ENCODE results near the gene TIMP2. TPM values are rescaled to one million over a fixed set of nuclear protein-coding genes. Genes with fewer than 3 reads are reported as not detected.

TIMP2 gene
- total and polyA plus RNA-seq, 2 of the 13 experiments (the other 11 are each of a cell fraction or from before 2014, with no cell fraction given): 3.8 to 8.5 TPM

DNA sequence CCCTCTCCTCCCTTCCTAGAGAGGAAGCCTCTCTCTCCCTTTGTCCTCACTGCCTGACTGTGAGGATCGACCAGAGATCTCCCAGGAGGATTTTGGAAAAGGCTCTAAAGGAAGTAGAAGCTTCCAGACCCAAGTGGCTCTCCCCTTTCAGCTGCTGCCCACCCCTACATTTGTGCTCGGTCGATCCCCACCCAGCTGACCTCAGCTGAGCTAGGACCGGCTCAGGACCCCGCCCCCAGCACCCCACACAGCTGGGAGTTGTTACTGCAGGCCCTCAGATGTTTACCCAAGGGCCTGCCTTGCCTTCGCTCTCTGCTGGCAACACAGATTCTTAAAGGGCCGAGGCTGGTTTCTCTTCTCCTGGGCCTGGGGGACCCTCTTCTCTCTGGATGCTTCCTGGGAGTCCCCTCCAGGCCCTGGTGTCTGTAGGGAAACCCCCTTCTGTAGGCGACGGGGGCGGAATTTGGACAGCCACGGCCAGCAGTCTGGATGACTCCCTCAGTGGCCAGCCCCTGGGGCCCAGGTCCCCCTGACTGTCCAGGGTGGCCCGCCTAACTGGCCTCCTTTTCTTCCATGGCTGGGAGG, 26.9 kb upstream of the TIMP2 start (continued):
- peak; percentile 93 for TF ChIP-seq ZFP91 (CRISPR knock-in tag; IDR thresholded peaks at IDR 0.05; ENCODE audit: borderline replicate concordance)
- TF ChIP-seq ZNF670 (CRISPR knock-in tag; IDR thresholded peaks at IDR 0.05; ENCODE audit: borderline replicate concordance): peak; percentile 45; the same call in 1 of the 2 replicates
- TF ChIP-seq HOXA3 (CRISPR knock-in tag; IDR thresholded peaks at IDR 0.05): peak; percentile 41; the same call in 1 of the 2 replicates
- peak; percentile 50; the same call in 1 of the 2 replicates for TF ChIP-seq ZNF441 (CRISPR knock-in tag; IDR thresholded peaks at IDR 0.05; ENCODE audit: borderline replicate concordance)
- no peak for TF ChIP-seq RARA (CRISPR knock-in tag; IDR thresholded peaks at IDR 0.05)
- TF ChIP-seq, protein P1, sequence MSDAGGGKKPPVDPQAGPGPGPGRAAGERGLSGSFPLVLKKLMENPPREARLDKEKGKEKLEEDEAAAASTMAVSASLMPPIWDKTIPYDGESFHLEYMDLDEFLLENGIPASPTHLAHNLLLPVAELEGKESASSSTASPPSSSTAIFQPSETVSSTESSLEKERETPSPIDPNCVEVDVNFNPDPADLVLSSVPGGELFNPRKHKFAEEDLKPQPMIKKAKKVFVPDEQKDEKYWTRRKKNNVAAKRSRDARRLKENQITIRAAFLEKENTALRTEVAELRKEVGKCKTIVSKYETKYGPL (CRISPR knock-in tag; IDR thresholded peaks at IDR 0.05): no peak
- TF ChIP-seq, protein P2, sequence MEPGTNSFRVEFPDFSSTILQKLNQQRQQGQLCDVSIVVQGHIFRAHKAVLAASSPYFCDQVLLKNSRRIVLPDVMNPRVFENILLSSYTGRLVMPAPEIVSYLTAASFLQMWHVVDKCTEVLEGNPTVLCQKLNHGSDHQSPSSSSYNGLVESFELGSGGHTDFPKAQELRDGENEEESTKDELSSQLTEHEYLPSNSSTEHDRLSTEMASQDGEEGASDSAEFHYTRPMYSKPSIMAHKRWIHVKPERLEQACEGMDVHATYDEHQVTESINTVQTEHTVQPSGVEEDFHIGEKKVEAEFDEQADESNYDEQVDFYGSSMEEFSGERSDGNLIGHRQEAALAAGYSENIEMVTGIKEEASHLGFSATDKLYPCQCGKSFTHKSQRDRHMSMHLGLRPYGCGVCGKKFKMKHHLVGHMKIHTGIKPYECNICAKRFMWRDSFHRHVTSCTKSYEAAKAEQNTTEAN (CRISPR knock-in tag; conservative IDR thresholded peaks at IDR 0.05): no peak
- peak; percentile 50; the same call in 1 of the 2 replicates for TF ChIP-seq ZNF136 (CRISPR knock-in tag; IDR thresholded peaks at IDR 0.05; ENCODE audit: low read depth)
- 0 out of 2 replicates have a peak, but pooled peaks have one; percentile 37 for TF ChIP-seq AHDC1 (CRISPR knock-in tag; IDR thresholded peaks at IDR 0.05; ENCODE audit: borderline replicate concordance)
- TF ChIP-seq, protein P3, sequence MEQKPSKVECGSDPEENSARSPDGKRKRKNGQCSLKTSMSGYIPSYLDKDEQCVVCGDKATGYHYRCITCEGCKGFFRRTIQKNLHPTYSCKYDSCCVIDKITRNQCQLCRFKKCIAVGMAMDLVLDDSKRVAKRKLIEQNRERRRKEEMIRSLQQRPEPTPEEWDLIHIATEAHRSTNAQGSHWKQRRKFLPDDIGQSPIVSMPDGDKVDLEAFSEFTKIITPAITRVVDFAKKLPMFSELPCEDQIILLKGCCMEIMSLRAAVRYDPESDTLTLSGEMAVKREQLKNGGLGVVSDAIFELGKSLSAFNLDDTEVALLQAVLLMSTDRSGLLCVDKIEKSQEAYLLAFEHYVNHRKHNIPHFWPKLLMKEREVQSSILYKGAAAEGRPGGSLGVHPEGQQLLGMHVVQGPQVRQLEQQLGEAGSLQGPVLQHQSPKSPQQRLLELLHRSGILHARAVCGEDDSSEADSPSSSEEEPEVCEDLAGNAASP (CRISPR knock-in tag; IDR thresholded peaks at IDR 0.05; ENCODE audit: borderline replicate concordance): 0 out of 2 replicates have a peak, but pooled peaks have one; percentile 14
- peak; percentile 39; the same call in 1 of the 2 replicates for TF ChIP-seq HDAC1 (CRISPR knock-in tag; IDR thresholded peaks at IDR 0.05)
- TF ChIP-seq GFI1 (CRISPR knock-in tag; IDR thresholded peaks at IDR 0.05; ENCODE audit: borderline replicate concordance): peak; percentile 74
- TF ChIP-seq NR2F6 (IDR thresholded peaks at IDR 0.05): peak; percentile 24; the same call in 1 of the 2 replicates
- TF ChIP-seq NR2F6 (CRISPR knock-in tag; IDR thresholded peaks at IDR 0.05): no peak
- TF ChIP-seq ZNF33B (CRISPR knock-in tag; IDR thresholded peaks at IDR 0.05): no peak
- TF ChIP-seq, protein P4, sequence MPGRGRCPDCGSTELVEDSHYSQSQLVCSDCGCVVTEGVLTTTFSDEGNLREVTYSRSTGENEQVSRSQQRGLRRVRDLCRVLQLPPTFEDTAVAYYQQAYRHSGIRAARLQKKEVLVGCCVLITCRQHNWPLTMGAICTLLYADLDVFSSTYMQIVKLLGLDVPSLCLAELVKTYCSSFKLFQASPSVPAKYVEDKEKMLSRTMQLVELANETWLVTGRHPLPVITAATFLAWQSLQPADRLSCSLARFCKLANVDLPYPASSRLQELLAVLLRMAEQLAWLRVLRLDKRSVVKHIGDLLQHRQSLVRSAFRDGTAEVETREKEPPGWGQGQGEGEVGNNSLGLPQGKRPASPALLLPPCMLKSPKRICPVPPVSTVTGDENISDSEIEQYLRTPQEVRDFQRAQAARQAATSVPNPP (CRISPR knock-in tag; IDR thresholded peaks at IDR 0.05): no peak
